GM18511 (cell line): Measurements from ENCODE around the gene ANAPC1.
A peak's percentile ranks its signal among the peaks of the same experiment; 100 is the strongest.
"Not testable (repeated sequence)": the region's sequence is repeated elsewhere in the genome, so short reads cannot be mapped to it uniquely, and the experiment has no call there.

Source experiments
- ATAC-seq: cut with Tn5 transposase; IDR thresholded peaks from one replicate; pipeline ENCODE4 v1.9.1; 2021; ENCODE audit warnings: mild to moderate bottlenecking, moderate library complexity; ENCODE audit not compliant: unreplicated experiment

The ANAPC1 gene

GRCh38 chr2:111883661-111884591 is at the start of gene ANAPC1:
ANAPC1 (minus strand) TSS chr2:111884193; CDS start chr2:111880825, 3,368 bp downstream.
- ATAC-seq = peak; percentile 90

GRCh38 chr2:111932841-111933291 is 48.9 kb upstream of the ANAPC1 start:
- ATAC-seq = no peak

DNA sequence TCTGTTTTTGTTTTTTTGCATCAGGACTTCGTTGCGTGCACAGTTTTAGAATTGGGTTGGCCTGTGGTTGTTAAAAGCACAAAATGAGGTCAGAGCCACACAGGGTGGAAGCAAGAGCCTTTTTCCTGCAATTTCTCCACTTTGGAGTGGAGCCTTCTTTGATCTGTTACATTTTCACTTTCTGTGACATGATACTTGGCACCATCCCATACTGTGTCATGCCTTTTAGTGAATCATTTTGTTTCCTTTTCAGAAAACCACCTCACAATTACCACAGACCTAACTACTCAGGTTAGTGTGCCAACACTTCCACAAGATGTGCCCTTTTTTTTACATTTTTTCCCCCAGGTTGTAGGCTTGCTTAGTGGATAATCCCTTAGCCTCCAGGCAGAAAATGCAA is 46.9 kb upstream of the ANAPC1 start:
- ATAC-seq = no peak

DNA sequence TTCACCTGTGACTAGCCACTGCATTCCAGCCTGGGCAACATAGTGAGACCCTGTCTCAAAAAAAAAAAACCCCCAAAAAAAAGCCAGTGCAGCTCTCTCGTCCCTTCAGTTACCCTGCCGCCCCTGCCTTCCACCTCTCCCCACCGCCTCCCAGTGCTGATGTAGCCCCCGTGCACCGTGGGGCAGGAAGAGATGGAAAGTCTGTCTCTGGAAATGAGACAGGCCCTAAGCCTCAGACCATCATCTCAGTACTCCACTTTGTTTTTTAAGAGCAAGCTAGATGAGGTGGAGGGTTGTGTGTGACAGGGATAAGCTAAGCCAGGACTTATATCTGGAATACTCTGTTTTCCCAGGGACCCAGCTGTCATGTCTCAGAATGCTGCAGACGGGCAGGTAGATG is 46.4 kb upstream of the ANAPC1 start:
- ATAC-seq = no peak

- no peak for ATAC-seq
Measured at GRCh38 chr2:111927723-111928122, 43.7 kb upstream of the ANAPC1 start.

DNA sequence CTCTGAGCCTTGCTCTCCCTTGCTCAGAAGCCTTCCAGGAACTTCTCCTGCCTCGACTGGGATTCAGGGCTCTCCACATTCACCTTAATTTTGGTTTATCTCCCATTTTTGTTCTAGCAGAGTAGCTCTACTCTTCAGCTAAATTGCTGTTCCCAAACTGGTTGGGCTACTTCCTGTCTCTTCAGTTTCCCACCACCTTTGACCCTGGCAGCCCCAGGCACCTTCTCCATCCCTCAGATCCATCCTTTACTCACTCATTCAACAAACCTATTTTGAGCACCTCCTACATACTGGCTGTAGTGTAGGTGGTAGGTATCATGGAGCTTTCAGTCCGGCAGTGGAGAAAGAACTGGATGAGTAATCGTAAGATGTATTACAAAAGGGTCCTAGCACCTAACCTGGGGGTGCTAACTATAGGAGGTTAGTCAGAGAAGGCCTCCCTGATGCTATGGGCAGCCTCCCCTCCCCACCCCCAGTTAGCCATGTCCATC is 40.7 kb upstream of the ANAPC1 start:
- ATAC-seq = no peak

GRCh38 chr2:111923276-111923804 is 39.3 kb upstream of the ANAPC1 start:
- no peak for ATAC-seq

GRCh38 chr2:111919794-111920608 is 36.0 kb upstream of the ANAPC1 start:
- ATAC-seq = no peak

- ATAC-seq = no peak
Measured at GRCh38 chr2:111919365-111919764, 35.4 kb upstream of the ANAPC1 start.

DNA sequence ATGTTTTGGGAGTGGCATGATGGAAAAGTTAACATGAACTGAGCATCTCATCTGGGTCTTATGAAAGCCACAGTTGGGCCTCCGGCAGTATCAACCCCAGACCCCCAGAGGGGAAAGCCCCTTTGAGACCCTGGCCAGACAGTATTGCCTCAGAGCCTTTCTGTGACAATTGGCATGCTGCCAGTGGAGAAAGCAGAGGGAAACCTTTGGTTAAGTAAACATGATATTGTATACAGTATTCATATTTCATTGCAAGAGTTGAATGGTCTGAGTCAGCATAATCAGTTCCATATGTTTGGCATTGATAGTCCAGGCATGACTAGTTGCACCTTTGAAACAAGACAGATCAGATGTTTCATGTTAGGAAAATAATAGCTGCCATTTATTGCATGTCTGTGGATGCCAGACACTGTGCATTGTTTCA is 34.4 kb upstream of the ANAPC1 start:
- ATAC-seq = no peak

- ATAC-seq = no peak
Measured at GRCh38 chr2:111917106-111917505, 33.1 kb upstream of the ANAPC1 start.

GRCh38 chr2:111912547-111912946 is 28.6 kb upstream of the ANAPC1 start:
- ATAC-seq = no peak

GRCh38 chr2:111911295-111911977 is 27.4 kb upstream of the ANAPC1 start:
- not testable (repeated sequence) for ATAC-seq

DNA sequence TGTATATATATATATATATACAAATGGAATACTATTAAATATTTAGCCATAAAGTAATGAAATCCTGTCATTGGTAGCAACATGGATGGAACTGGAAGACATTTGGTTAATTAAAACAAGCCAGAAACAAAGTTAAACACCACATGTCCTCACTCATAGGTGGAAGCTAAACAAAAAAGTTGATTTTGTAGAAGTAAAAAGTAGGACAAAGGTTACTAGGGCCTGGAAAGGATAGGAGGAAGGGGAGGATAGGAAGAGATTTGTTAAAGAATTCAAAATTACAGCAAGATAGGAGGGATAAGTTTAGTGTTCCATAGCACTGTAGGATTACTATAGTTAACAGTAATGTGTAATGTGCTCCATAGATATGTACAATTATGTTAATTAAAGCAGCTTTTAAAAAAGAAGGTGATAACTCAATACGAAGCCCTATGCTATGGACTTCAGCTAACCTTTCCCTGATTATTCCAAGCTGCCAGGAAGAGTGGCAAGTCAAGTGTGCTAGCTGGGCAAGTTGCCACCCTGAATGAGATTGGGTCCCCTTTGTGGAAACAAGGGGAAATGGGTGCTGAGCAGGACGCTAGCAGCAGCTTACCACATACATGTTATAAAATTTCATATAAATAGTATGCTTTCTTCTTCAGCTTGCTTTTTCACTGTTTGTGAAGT is 26.8 kb upstream of the ANAPC1 start:
- ATAC-seq = no peak

- not testable (repeated sequence) for ATAC-seq
Measured at GRCh38 chr2:111909997-111910396, 26.0 kb upstream of the ANAPC1 start.

DNA sequence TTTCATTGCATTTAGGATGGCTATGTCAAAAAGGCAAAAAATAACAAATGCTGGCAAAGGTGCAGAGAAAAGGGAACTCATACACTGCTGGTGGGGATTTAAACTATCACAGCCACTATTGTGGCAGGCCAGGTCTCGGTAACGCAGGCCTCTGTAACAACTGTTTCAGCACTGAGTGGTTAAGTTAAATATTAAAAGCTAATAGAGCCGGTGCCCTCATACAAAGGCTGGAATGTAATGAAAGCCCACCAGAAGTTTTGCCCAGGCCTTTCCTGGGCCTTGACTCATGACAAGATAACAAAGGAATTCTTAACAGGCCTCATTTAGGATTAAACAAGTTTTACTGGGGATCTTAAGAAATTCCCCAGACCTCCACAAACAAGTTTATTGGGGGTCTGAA is 25.1 kb upstream of the ANAPC1 start:
- no peak for ATAC-seq

GRCh38 chr2:111908578-111908977 is 24.6 kb upstream of the ANAPC1 start:
- no peak for ATAC-seq

- peak; percentile 76 for ATAC-seq
Measured at GRCh38 chr2:111905990-111906735, 22.2 kb upstream of the ANAPC1 start.

- ATAC-seq = not testable (repeated sequence)
Measured at GRCh38 chr2:111905475-111905869, 21.5 kb upstream of the ANAPC1 start.
